HG02623 (cell line): Measurements from ENCODE around the gene IGFALS.

Source experiments
- ATAC-seq: cut with Tn5 transposase; IDR thresholded peaks from one replicate; pipeline ENCODE4 v1.9.1; 2021; ENCODE audit warnings: moderate library complexity; ENCODE audit not compliant: unreplicated experiment

The IGFALS gene

DNA sequence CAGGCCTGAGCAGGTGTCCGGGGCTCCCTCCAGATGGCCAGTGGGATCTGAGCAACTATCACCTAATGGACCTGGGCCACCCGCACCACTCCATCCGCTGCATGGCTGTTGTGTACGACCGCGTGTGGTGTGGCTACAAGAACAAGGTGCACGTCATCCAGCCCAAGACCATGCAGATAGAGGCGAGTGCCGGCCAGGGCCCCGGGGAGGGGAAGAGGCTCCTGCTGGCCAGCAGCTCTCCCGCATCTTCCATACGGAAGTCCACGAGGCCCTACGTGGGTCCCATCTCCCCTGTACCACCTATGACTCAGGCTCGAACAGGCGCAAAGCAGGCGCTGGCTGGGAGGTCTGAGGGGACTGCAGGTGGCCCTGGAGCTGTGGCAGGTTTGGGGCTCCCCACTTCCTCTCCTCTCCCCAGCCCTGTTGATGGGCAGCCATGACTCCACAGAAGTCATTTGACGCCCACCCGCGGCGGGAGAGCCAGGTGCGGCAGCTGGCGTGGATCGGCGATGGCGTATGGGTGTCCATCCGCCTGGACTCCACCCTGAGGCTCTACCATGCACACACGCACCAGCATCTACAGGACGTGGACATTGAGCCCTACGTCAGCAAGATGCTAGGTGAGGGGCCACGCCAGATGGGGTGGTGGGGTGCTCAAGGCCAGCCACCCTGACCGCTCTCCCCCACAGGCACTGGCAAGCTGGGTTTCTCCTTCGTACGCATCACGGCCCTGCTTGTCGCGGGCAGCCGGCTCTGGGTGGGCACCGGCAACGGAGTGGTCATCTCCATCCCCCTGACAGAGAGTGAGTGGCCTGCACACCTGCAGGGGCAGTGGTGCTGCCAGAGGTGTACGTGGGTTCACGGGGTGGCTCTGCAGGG is 26.1 kb downstream of the IGFALS start:
- no peak for ATAC-seq

GRCh38 chr16:1766701-1767100 is 26.8 kb downstream of the IGFALS start:
- ATAC-seq, result no peak

DNA sequence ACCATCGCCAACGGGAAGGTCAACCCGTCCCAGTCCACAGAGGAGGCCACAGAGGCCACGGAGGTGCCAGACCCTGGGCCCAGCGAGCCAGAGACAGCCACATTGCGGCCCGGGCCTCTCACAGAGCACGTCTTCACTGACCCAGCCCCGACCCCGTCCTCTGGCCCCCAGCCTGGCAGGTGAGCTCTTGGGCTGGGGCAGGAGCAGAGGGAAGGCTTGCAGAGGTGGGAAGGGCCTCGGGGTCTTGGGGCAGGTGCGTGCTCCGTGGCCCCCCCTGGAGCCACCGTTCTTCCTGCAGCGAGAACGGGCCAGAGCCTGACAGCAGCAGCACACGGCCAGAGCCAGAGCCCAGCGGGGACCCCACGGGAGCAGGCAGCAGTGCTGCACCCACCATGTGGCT is 27.3 kb downstream of the IGFALS start:
- ATAC-seq, result no peak

DNA sequence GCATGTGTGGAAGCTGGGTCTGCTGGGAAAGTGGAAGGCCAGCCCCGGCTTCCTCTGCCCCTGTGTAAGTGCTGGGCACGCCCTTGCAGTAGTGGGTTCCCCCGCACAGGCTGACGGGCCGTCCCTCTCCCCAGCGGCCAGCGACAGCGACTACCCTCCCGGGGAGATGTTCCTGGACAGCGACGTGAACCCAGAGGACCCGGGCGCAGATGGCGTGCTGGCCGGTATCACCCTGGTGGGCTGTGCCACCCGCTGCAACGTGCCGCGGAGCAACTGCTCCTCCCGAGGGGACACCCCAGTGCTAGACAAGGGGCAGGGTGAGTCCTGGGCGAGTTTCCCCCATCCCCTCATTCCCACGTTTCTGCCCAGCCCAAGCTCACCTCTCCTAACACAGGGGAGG is 27.7 kb downstream of the IGFALS start:
- no peak for ATAC-seq

DNA sequence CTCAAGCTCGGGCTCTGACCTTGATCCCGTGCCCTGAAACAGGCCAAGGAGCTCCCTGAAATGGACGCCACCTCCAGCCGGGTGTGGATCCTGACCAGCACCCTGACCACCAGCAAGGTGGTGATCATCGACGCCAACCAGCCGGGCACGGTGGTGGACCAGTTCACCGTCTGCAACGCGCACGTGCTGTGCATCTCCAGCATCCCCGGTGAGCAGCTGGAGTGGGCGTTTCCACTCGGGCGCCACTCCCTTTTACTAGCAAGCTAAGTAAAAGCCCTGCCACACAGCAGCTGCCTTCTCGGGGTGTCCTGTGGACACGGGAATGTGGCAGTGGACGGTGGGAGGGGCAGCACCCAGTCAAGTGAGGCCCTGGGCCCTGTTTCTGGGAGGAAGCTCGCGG is 28.5 kb downstream of the IGFALS start:
- no peak for ATAC-seq

DNA sequence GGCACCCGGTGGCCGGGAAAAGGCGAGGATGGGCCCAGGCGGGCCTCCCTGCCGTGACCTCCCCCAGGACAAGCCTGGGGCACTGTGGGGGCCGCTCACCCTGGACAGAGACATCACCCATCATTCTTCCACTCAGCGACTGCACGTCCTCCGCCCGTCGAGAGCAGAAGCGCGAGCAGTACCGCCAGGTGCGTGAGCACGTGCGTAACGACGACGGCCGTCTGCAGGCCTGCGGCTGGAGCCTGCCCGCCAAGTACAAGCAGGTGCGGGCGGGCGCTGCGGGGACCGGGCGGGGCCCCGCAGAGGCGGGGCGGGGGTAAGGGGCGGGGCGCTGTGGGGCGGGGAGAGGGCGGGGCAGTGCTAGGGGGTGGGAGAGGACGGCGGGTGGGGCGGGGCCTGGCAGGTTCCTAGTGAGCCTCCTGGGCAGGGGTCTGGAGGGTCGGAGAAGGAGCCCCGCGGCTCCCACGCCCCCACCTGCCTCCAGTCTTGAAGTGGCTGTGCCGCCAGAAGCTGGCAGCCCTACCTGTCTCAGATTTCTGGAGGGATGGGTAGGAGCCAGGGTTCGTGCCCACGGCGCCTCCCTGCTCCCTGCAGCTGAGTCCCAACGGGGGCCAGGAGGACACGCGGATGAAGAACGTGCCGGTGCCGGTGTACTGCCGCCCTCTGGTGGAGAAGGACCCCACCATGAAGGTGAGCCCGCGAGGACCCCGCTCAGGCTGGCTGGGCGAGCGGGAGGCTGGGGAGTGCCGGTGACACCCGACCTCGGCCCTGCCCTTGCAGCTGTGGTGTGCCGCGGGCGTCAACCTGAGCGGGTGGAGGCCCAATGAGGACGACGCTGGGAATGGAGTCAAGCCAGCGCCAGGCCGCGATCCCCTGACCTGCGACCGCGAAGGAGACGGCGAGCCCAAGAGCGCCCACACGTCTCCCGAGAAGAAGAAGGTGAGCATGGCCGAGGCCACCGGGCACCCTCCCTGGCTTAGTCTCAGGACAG is 29.7 kb downstream of the IGFALS start:
- no peak for ATAC-seq

GRCh38 chr16:1762879-1763520 is 30.5 kb downstream of the IGFALS start:
- no peak for ATAC-seq

DNA sequence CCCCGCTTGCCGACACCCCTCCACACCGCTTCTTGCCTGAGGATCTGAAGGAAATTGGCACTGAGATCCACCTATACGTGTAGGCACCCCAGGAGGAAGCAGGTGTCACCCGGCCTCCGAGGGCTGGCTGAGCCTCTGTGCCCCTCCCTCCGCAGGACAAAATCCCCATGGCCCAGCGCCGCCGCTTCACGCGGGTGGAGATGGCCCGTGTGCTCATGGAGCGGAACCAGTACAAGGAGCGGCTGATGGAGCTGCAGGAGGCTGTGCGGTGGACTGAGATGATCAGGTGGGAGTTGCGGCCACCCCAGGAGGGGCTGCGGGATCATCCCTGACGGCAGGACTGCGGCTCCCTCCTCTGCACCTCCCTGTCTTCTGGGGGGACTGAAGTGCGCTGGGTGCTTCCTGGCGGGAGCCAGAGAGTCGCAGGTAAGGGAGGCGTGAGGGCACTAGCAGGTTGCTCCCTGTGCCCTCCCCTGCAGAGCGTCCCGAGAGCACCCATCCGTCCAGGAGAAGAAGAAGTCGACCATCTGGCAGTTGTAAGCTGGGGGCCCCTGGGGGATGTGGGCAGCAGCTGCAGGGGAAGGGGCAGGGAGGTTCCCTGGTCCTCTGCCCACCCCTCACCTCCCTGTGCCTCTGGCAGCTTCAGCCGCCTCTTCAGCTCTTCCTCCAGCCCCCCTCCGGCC is 31.2 kb downstream of the IGFALS start:
- no peak for ATAC-seq

DNA sequence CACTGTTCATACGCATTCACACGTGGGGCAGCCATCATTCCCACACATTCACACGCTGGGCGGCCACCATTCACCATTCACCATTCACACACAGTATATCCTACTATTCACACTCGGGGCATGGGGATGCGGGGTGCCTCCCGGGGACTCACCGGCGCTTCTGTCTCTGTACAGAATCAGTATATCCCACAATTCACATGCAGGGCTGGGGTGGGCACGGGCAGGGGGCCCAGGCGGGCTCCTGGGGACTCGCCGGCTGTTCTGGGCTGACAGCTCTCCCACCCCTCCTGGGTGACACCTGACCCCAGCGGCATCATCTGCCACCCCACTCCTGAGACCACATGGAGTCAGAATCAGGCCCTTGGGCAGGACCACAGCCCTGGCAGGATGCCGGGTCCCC is 31.8 kb downstream of the IGFALS start:
- no peak for ATAC-seq

DNA sequence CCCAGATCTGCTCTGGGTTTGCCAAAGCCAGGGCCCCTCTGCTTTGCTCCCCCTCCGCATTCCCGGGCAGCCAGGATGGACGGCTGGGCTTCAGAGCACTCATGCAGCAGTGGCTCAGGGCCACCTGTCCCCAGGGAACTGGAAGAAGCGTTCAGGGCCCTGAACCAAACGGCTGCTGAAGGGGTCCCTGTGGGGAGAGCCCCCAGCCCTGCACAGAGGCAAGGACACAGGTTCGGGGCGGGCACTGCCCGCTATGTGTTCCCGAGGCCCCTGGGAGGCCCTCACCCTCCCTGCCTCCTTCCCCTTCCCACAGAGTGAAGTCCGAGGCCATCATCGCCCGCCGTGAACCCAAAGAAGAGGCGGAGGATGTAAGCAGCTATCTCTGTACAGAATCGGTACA is 32.6 kb downstream of the IGFALS start:
- no peak for ATAC-seq

- ATAC-seq, result no peak
Measured at GRCh38 chr16:1759511-1759910, 34.0 kb downstream of the IGFALS start.

GRCh38 chr16:1758923-1759322 is 34.6 kb downstream of the IGFALS start:
- no peak for ATAC-seq

DNA sequence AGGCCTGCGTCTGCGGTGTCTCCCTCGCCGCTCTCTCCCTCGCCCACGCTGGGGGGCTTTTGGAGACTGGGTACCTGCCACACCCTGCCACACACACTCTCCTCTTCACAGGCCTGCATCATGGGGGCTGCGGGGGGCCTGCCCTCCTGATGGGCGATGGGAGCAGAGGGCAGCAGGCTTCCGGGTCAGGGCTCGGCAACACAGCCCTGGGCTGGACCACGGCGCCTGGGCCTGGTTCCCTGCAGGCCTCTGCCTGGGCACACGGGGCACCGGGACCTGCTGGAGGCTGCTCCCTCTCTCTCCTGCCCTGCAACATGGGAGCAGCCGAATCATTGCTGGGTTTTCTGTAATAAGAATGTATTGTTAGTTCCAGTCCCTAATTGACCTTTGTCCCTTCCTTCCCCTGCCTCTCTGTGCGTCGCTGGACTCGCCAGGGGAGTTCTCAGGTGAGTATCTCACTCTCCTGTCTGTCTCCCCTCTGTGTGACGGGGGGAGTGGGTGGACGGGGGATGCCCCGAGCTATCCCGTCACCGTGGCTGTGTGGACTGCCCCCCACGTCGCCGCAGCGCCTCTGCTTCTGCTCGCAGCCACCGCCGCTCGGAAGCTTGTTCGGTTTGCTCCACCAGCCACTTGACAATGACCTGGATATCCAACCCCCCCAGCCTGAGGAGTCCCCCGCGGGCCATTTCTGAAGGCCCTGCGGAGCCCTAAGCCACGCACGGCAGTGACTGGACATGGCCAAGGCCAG is 35.6 kb downstream of the IGFALS start:
- ATAC-seq, result no peak

DNA sequence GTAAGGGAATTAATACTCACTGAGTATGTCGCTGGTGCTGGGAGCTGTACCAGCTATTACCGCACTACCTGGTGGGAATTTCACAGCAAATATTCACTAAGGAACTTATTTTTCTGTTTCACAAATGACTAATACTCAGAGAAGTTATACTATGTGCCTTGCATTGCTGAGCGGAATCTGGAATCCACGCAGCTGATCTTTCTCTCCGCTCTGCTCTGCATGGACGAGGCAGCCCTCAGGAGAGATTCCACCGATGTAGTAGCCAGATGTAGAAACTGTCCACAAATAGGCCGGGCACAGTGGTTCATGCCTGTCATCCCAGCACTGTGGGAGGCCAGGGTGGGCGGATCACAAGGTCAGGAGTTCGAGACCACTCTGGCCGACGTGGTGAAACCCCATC is 39.3 kb downstream of the IGFALS start:
- ATAC-seq, result no peak

DNA sequence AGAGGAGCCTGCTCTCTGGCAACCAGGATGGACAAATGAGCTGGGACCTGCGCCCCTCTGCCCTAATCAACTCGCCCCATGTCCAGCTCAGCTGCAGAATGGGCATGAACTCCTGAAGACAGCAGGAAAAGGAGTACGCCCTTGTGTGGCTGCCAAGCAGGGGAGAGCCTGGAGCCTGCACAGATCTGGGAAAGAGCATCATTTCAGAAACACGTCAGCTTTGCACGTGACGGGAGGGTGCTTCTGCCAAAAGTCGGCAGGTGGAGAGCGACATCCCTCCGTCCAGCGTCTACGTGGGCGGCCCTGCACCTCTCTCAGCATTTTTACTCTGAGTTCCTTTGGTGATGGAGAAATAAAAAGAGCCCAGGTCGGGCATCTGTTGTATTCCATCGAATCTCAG is 40.7 kb downstream of the IGFALS start:
- no peak for ATAC-seq

DNA sequence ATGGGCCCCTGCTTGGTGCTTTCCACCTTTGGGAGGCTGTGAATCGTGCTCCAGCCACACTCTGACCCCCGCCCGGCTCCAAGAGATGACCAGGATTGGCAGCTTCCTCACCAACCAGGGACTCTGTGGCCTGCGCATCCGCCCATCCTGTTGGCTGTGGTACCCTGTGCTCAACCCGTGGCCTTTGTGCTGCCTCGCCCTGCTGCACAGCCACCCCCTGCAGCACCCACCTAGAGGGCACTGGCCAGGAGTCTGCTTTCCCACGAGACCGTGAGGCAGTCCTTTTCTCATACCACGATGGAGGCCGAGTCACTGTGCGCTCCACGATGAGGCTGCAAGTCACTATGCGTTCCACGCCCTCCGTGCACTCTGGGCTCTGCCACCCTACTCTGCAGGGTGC is 41.6 kb downstream of the IGFALS start:
- ATAC-seq, result no peak

DNA sequence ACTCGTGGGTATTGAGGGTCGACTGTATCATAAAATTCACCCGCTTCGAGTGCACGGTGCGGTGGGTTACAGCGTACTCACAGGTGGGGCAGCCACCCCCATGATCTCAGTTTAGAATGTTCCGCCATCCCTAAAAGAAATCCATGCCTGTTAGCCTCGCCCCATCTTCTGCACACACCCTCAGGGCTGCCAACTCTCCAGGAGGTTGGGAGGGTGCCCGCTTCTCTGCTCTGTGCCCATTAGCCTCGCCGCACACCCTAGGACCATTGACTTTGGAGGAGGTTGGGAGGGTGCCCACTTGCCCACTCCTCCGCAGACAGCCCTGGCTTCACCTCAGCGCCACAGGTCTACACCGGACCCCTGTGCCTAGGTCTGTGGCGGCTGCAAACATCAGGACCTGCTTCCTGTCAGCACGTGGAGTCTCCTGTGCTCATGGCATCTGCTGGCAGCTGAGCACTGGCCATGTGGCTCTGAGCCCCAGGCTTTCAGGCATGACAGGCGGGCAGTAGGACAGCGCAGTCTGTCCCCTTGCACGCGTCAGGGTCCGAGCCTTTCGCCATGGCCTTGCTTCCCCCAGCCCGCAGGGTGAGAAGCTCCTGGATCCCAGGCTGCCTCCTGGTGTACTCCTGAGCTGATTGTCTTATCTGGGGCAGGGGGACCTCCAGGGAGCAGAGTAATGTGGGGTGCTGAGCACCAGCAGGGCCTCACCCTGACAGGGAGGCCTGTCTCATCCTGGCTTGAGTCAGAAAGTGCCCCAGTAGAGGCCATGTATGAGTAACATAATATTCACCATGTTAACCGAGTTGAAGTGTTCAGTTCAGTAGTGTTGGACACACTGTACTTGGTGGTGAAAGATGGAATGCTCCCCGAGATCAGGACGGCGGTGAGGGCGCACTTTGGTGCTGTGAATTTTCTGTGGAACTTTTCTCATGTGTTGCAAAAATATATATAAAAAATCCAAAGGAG is 44.1 kb downstream of the IGFALS start:
- ATAC-seq, result no peak

- no peak for ATAC-seq
Measured at GRCh38 chr16:1747934-1748333, 45.6 kb downstream of the IGFALS start.

DNA sequence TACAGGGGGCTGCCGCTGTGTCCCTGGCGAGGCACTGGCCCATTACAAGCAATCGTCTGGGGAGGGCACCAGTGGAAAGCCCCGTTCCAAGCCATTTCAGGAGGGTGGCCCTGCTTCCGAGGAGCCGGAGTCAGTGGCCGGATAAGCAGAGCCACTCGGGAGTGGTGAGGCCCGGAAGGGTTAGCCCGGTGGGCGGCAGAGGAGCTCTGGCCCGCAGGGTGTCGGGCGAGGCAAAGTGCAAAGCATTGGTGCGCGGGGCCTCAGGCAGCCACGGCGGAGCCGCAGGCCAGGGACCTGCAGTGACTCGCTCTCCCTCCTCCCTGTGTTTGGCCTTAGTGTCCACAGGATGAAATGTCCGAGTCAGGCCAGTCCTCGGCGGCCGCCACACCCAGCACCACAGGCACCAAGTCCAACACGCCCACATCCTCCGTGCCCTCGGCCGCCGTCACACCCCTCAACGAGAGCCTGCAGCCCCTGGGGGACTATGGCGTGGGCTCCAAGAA is 46.8 kb downstream of the IGFALS start:
- no peak for ATAC-seq
